ENCODE results near the gene KIF26A.
A peak's percentile ranks its signal among the peaks of the same experiment; 100 is the strongest.
"Not testable (repeated sequence)": the region's sequence is repeated elsewhere in the genome, so short reads cannot be mapped to it uniquely, and the experiment has no call there.

The KIF26A gene

GRCh38 chr14:104143521-104144452, 5.4 kb downstream of the KIF26A start:
- DNase-seq (ENCODE audit: low spot score), result no peak

- no peak for DNase-seq (ENCODE audit: low spot score)
Observed at GRCh38 chr14:104144453-104144790, 6.0 kb downstream of the KIF26A start.

GRCh38 chr14:104144911-104145825, 6.8 kb downstream of the KIF26A start:
- DNase-seq (ENCODE audit: low spot score), result no peak

GRCh38 chr14:104145826-104146601, 7.6 kb downstream of the KIF26A start:
- no peak for DNase-seq (ENCODE audit: low spot score)

- no peak for DNase-seq (ENCODE audit: low spot score)
Observed at GRCh38 chr14:104146651-104147345, 8.4 kb downstream of the KIF26A start.

- no peak for DNase-seq (ENCODE audit: low spot score)
Observed at GRCh38 chr14:104147346-104148125, 9.1 kb downstream of the KIF26A start.

- DNase-seq (ENCODE audit: low spot score), result no peak
Observed at GRCh38 chr14:104148433-104149277, 10.3 kb downstream of the KIF26A start.

- no peak for DNase-seq (ENCODE audit: low spot score)
Observed at GRCh38 chr14:104149278-104149595, 10.8 kb downstream of the KIF26A start.

GRCh38 chr14:104149617-104150135, 11.3 kb downstream of the KIF26A start:
- DNase-seq (ENCODE audit: low spot score), result peak; percentile 86

- peak; percentile 95 for DNase-seq (ENCODE audit: low spot score)
Observed at GRCh38 chr14:104150136-104151025, 12.0 kb downstream of the KIF26A start.

GRCh38 chr14:104151026-104151381, 12.6 kb downstream of the KIF26A start:
- no peak for DNase-seq (ENCODE audit: low spot score)

- DNase-seq (ENCODE audit: low spot score), result no peak
Observed at GRCh38 chr14:104151566-104152245, 13.3 kb downstream of the KIF26A start.

- DNase-seq (ENCODE audit: low spot score), result no peak
Observed at GRCh38 chr14:104152246-104152575, 13.8 kb downstream of the KIF26A start.

GRCh38 chr14:104152686-104153393, 14.5 kb downstream of the KIF26A start:
- DNase-seq (ENCODE audit: low spot score), result no peak

- not testable (repeated sequence) for DNase-seq (ENCODE audit: low spot score)
Observed at GRCh38 chr14:104153394-104153755, 15.0 kb downstream of the KIF26A start.

- no peak for DNase-seq (ENCODE audit: low spot score)
Observed at GRCh38 chr14:104154246-104154645, 15.9 kb downstream of the KIF26A start.

- no peak for DNase-seq (ENCODE audit: low spot score)
Observed at GRCh38 chr14:104155513-104155912, 17.1 kb downstream of the KIF26A start.

Measured in SK-N-DZ (cell line).